ENCODE results near the gene NR4A1. TPM values are rescaled to one million over a fixed set of nuclear protein-coding genes. Genes with fewer than 3 reads are reported as not detected.

NR4A1 gene
- total RNA-seq, 1 donor from 2014 or later, result 60.3 TPM

DNA sequence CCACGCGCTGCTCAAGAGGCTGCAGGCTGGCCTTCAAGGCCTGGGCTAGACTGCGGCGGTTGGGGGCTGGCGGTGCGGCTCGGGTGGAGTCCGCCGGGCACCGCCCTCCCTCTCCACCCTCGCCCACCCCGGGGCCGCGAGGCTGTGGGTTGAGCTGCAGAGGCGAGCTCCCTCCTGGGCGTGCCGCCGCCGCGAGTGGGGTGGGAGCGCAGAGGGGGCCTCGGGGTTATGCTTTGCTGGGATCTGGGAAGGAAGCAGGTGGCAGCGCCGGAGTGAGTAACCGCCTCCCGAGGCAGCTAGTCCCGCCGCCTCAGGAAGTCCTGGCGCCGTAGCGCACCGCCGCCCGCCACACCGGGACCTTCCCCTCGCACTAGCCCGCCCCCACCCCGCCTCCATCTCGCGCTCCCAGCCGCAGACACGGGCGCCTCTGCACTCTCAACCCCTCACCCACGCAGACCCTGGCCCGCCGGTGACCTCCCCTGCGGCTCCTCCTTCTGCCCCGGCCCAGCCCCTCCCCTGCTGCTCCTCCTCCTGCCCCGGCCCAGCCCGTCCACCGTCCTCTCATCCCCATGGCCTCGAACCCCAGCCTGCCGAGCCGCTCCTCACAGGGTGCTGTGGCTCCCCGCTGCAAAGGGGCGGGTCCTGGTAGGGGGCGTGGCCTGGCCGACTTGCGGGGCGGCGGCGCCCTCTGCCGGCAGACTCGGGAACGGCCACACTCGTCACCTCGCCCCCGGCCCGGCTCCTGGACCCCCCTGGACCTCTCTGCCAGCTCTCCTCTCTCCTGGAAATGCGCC lies 27.9 kb upstream of the NR4A1 start:
- peak overlapping the region; percentile 99 for H3K27ac Mint-ChIP-seq
- no peaks in the 10 kb centered on the region for H3K9me3 Mint-ChIP-seq
- DNase-seq (ENCODE audit: low spot score), result peak; percentile 85
- H3K4me3 Mint-ChIP-seq, result peak overlapping the region; percentile 86
- intact Hi-C loops (cut with micrococcal nuclease), result loop anchor here (1.0 to 5.0 kb wide), 5 partner anchors 16 to 196 kb away; no protein-coding TSS in a partner anchor
- H3K36me3 Mint-ChIP-seq (ENCODE audit: low read depth), result no peaks in the 10 kb centered on the region
- H3K27me3 Mint-ChIP-seq (ENCODE audit: insufficient read depth), result peaks cover 14% of the 10 kb centered on the region
- peaks cover 45% of the 10 kb centered on the region for H3K4me1 Mint-ChIP-seq (ENCODE audit: low read depth)

DNA sequence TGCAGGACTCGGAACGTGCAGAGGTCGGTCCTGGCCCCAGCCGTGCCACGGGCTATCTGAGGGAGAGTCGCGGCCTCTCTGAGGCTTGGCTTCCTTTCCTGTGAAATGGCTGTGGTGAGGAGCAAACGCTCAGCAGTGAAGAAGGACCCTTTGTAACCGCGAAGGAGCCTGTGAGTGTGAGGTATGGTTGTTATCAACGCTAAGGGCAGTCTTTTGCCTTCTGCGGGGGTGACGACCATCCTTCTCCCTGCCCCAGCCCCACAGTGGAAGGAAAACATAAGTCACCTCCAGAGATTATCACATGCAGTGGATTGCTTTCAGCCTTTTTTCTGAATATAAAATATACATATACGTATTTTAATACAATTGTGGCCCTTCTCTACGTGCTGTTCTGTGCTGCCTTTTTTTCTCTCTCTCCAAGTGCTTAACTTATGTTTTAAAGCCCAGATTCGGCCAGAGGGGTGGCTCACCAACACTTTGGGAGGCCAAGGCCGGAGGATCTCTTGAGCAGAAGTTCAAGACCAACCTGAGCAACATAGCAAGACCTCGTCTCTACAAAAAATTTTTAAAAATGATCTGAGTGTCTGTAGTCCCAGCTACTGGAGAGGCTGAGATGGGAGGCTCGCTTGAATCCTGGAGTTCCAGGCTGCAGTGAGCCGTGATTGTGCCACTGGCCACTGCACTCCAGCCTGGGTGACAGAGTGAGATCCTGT lies 27.1 kb upstream of the NR4A1 start:
- Mint-ChIP-seq H3K4me1 (ENCODE audit: low read depth) (peaks cover 45% of the 10 kb centered on the region), H3K4me3 (peak overlapping the region; percentile 86)

DNA sequence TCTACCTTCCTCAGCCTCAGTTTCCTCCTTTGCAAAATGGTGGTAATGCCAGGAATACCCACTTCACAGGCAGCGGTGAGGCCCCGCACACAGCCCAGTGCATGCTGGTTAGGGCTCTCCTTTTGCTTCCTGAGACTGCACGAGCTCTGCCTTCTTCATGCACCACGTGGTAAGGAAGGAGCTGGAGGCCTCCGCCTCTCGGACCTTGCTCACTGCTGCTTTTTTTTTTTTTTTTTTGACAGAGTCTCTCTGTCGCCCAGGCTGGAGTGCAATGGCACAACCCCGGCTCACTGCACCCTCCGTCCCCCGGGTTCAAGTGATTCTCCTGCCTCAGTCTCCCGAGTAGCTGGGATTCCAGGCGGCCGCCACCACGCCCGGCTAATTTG lies 26.4 kb upstream of the NR4A1 start:
- DNase-seq (ENCODE audit: low spot score), result peak; percentile 67
- H3K9me3 Mint-ChIP-seq, result no peaks in the 10 kb centered on the region
- intact Hi-C loops (cut with micrococcal nuclease), result loop anchor here (1.0 to 5.0 kb wide), 9 partner anchors 8 to 600 kb away; partner anchors contain the start of genes ACVR1B, ATG101, NR4A1 and SLC4A8
- H3K4me3 Mint-ChIP-seq, result peak overlapping the region; percentile 86
- peak overlapping the region; percentile 99 for H3K27ac Mint-ChIP-seq
- peaks cover 14% of the 10 kb centered on the region for H3K27me3 Mint-ChIP-seq (ENCODE audit: insufficient read depth)
- H3K4me1 Mint-ChIP-seq (ENCODE audit: low read depth), result peaks cover 45% of the 10 kb centered on the region
- H3K36me3 Mint-ChIP-seq (ENCODE audit: low read depth), result no peaks in the 10 kb centered on the region

More for the DNA sequence above, 27.1 kb upstream of the NR4A1 start:
- Mint-ChIP-seq H3K27ac (peak overlapping the region; percentile 99), H3K27me3 (ENCODE audit: insufficient read depth) (peaks cover 14% of the 10 kb centered on the region), H3K9me3 (no peaks in the 10 kb centered on the region), H3K36me3 (ENCODE audit: low read depth) (no peaks in the 10 kb centered on the region)
- no peak for DNase-seq (ENCODE audit: low spot score)
- intact Hi-C loops (cut with micrococcal nuclease), result loop anchor here (1.0 to 5.0 kb wide), 6 partner anchors 17 to 599 kb away; partner anchors contain the start of gene SLC4A8

DNA sequence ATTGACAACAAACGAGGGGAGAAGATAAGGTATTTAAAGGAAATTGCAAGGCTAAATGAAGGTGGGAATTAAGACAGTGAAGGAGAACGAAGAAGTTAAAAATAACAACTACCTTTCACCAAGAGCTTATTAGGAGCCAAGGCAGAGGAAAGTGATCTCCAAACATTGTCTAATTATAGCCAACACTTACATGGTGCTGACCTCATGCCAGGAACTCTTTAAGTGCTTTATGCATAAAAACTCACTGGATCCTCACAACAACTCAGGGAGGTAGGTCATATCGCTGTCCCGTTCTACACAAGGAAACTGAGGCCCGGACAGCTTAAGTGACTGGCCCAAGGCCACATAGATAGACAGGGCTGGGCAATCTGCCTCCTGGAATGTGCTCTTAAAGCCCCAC lies 25.0 kb upstream of the NR4A1 start:
- peaks cover 11% of the 10 kb centered on the region for H3K27me3 Mint-ChIP-seq (ENCODE audit: insufficient read depth)
- peak overlapping the region; percentile 99 for H3K27ac Mint-ChIP-seq
- peak overlapping the region; percentile 86 for H3K4me3 Mint-ChIP-seq
- H3K9me3 Mint-ChIP-seq, result no peaks in the 10 kb centered on the region
- no peak for DNase-seq (ENCODE audit: low spot score)
- H3K36me3 Mint-ChIP-seq (ENCODE audit: low read depth), result no peaks in the 10 kb centered on the region
- H3K4me1 Mint-ChIP-seq (ENCODE audit: low read depth), result peaks cover 31% of the 10 kb centered on the region
- intact Hi-C loops (cut with micrococcal nuclease), result no loop called here

DNA sequence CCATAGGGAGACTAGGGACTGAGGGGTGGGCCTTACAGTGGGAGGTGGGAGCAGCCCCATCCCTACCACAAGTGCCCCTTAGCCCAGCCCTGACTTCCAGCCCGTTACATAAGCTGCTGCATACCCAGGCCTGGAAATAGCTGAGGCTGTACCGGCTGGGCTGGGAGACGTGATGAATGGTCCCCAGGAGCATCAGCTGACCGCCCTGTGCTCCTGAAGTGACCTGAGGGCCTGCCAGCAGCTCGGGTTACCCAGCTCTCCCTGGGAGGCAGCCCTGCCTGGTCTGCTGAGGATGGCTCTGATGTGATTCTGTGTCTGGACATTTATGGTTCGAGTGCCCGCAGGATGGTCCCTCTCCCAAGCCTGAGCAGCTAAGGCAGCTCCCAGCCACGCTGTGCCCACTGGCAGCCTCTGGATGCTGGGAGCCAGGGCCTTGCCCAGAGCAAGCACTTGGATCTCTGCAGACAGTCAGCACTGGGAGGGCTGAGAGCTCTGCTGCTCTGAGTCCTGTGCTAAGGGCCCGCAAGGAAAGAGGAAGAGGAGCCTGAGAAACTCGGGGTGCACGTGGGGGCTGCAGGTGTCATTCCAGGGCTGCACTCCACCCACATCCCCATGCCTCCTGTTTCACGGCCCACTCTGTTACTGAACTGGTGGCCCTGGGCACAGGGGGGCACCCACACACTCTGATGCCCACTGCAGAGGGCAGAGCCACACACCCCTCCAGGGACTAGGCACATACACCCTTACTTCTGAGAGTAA lies 24.0 kb upstream of the NR4A1 start:
- peaks cover 34% of the 10 kb centered on the region for H3K4me1 Mint-ChIP-seq (ENCODE audit: low read depth)

DNA sequence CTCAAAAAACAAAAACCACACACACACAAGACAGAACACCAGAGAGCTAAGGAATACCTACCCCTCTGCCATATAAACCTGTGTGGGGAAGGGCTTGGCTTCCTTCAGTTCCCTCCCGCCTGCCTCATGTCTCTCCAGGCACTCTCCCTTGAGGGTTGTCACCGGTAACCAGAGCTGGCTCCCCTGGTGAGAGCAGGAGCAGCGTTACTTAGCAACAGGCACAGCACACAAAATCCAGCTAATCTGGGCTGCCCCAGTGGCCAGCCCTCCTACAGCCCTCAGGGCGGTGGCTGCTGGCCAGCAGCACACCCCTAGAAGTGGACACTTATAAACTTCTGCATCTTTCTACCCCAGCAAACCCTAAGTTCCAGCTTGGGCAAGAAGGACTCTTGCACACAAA lies 21.6 kb upstream of the NR4A1 start:
- Mint-ChIP-seq H3K9me3 (no peaks in the 10 kb centered on the region), H3K36me3 (ENCODE audit: low read depth) (no peaks in the 10 kb centered on the region), H3K4me3 (no peak overlapping the region), H3K4me1 (ENCODE audit: low read depth) (peaks cover 43% of the 10 kb centered on the region), H3K27ac (no peak overlapping the region), H3K27me3 (ENCODE audit: insufficient read depth) (peaks cover 12% of the 10 kb centered on the region)
- DNase-seq (ENCODE audit: low spot score), result no peak
- intact Hi-C loops (cut with micrococcal nuclease), result loop anchor here (5.0 to 10.0 kb wide), 2 partner anchors 223 to 975 kb away; partner anchors contain the start of gene EIF4B

More for the DNA sequence above, 24.0 kb upstream of the NR4A1 start:
- H3K27ac Mint-ChIP-seq, result no peak overlapping the region
- H3K27me3 Mint-ChIP-seq (ENCODE audit: insufficient read depth), result peaks cover 9% of the 10 kb centered on the region
- H3K9me3 Mint-ChIP-seq, result no peaks in the 10 kb centered on the region
- intact Hi-C loops (cut with micrococcal nuclease), result no loop called here
- no peak overlapping the region for H3K4me3 Mint-ChIP-seq
- DNase-seq (ENCODE audit: low spot score), result no peak
- no peaks in the 10 kb centered on the region for H3K36me3 Mint-ChIP-seq (ENCODE audit: low read depth)

DNA sequence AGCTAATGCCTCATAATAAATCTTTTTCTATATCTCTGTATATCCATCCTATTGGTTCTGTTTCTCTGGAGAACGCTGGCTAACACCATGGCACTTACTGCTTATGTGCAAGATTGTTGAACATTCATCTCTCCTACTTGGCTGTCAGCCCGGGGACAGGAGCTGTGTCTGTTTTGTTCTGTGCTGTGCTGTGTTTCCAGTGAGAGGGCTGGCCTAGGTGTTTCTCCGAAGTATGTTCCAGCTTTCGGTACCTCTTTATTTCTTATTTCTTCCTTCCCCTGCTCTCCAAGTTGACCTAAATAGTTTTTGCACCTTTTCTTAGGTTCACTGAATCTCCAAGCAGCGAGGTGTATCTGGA lies 18.8 kb upstream of the NR4A1 start:
- DNase-seq (ENCODE audit: low spot score), result no peak
- H3K27me3 Mint-ChIP-seq (ENCODE audit: insufficient read depth), result peaks cover 15% of the 10 kb centered on the region

DNA sequence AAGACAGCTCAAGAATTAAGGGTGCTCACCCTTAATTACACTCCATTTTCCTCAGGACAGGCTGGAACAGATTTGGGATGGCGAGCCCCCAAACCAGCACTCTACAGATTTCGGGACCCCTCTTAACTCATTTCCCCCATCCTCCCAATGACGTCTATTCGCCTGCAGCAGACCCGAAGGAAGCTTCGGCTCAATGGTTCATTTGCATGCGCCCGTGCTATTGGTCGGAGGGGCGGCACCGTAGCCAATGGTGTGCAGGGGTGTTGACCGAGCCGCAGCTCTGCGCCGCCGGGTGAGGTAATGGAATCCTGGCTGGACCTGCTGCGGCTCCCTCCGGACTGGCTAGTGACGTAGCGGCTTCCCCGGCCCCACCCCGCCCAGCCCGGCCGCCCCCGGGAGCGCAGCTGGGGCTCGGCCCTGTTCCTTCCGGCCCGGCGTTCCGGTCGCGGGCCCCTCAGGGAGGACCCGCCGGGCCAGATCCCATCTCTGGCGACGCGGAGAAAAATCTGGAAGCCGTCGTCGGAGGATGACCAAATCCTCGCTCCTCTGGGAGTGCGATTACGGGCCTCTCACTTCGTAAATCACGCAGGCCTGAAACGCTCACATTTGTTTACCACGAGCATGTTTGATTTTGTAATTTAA lies 18.3 kb upstream of the NR4A1 start:
- peaks cover 15% of the 10 kb centered on the region for H3K27me3 Mint-ChIP-seq (ENCODE audit: insufficient read depth)
- no peaks in the 10 kb centered on the region for H3K9me3 Mint-ChIP-seq
- peak overlapping the region; percentile 72 for H3K4me3 Mint-ChIP-seq
- intact Hi-C loops (cut with micrococcal nuclease), result loop anchor here (1.0 to 10.0 kb wide), 5 partner anchors 8 to 972 kb away; partner anchors contain the start of genes ATG101, EIF4B and NR4A1
- H3K27ac Mint-ChIP-seq, result peak overlapping the region; percentile 74
- DNase-seq (ENCODE audit: low spot score), result peak; percentile 90
- peaks cover 44% of the 10 kb centered on the region for H3K4me1 Mint-ChIP-seq (ENCODE audit: low read depth)
- no peaks in the 10 kb centered on the region for H3K36me3 Mint-ChIP-seq (ENCODE audit: low read depth)

More for the DNA sequence above, 18.8 kb upstream of the NR4A1 start:
- Mint-ChIP-seq H3K4me1 (ENCODE audit: low read depth) (peaks cover 44% of the 10 kb centered on the region), H3K9me3 (no peaks in the 10 kb centered on the region), H3K4me3 (peak overlapping the region; percentile 66), H3K27ac (peak overlapping the region; percentile 9), H3K36me3 (ENCODE audit: low read depth) (no peaks in the 10 kb centered on the region)
- intact Hi-C loops (cut with micrococcal nuclease), result loop anchor here (2.0 to 10.0 kb wide), 3 partner anchors 36 to 972 kb away; partner anchors contain the start of genes ATG101 and EIF4B

DNA sequence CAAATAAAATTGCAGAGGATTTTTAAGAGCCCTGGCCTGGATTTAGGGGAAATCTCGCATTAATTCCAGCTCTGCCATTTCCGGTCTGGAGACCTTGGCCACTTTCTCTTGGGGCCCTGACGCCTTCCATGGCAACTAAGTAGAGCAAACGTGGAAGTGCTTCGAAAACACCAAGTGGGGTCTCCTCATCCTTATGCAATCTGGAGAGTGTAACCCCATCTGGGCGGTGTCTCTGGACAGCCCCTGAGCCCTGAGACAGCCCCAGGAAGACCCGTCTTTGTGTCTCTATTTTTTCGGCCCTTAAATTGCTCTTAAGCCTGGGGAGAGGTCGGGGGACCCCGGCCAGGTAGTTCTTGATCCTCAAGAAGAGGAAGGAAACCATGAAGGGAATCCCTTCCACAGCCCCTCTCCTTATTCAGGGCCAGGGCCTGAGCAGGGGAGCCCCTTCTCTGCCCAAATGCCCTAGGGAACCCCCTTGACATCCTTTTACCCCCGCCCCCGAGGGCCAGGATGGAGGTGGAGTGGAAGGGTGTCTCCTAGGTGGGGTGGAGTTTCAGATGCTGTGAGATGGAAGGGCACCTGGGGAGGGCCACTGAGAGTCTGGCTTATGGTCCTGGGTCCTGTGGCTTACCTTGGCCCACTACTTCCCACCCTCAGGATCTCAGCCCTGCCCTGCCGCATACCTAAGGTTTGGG lies 17.6 kb upstream of the NR4A1 start:
- Mint-ChIP-seq H3K4me3 (peak overlapping the region; percentile 72), H3K4me1 (ENCODE audit: low read depth) (peaks cover 50% of the 10 kb centered on the region), H3K9me3 (no peaks in the 10 kb centered on the region), H3K36me3 (ENCODE audit: low read depth) (no peaks in the 10 kb centered on the region), H3K27ac (peak overlapping the region; percentile 74), H3K27me3 (ENCODE audit: insufficient read depth) (peaks cover 19% of the 10 kb centered on the region)
- intact Hi-C loops (cut with micrococcal nuclease), result loop anchor here (1.0 to 10.0 kb wide), 5 partner anchors 8 to 971 kb away; partner anchors contain the start of genes ATG101, EIF4B and NR4A1
- DNase-seq (ENCODE audit: low spot score), result no peak

DNA sequence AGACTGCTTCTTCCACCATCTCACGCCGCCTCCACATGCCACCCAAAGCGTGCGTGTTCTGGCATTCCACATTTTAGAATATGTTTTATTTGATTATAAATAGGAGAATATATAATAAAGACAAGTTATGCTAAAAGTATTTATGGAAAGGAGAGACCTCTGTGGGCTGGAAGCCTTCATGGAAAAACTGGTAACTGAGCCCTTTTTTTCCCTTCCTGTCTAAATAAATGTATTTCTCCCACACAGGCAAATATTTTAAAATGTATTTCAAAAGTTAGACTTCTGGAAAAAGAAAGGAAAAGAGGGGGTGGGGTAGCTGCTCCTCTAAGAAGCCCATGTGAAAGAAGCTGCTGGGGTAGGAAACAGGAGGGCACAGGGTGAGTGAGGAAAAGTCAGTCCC lies 16.1 kb upstream of the NR4A1 start:
- Mint-ChIP-seq H3K4me3 (peak overlapping the region; percentile 66), H3K36me3 (ENCODE audit: low read depth) (no peaks in the 10 kb centered on the region), H3K9me3 (no peaks in the 10 kb centered on the region), H3K27ac (no peak overlapping the region), H3K27me3 (ENCODE audit: insufficient read depth) (peaks cover 18% of the 10 kb centered on the region), H3K4me1 (ENCODE audit: low read depth) (peaks cover 66% of the 10 kb centered on the region)
- intact Hi-C loops (cut with micrococcal nuclease), result loop anchor here (10.0 kb wide), 1 partner anchor 970 kb away; the partner anchor contains the start of gene EIF4B
- DNase-seq (ENCODE audit: low spot score), result no peak

DNA sequence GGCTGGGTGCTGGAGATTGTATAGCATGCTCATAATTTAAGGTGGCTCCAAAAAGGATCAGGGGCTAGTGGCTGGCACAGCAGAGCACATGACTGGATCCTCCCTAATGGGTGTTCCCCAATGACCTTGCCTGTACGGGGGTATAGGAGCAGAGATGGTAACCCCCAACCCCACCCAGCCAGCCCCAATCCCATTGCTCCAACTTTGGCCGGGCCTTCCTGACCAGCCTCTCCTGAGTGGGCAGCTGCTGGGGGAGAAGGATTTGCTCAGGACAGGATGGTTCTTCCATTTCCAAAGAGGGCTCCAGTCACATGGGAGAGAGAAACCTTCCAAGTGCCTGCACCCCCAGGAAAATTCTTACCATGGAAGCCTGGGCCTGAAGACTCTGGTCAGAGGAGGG lies 15.3 kb upstream of the NR4A1 start:
- peak overlapping the region; percentile 7 for H3K27ac Mint-ChIP-seq
- peaks cover 73% of the 10 kb centered on the region for H3K4me1 Mint-ChIP-seq (ENCODE audit: low read depth)
- peaks cover 17% of the 10 kb centered on the region for H3K27me3 Mint-ChIP-seq (ENCODE audit: insufficient read depth)
- DNase-seq (ENCODE audit: low spot score), result no peak
- no peaks in the 10 kb centered on the region for H3K36me3 Mint-ChIP-seq (ENCODE audit: low read depth)
- intact Hi-C loops (cut with micrococcal nuclease), result loop anchor here (10.0 kb wide), 1 partner anchor 969 kb away; the partner anchor contains the start of gene EIF4B
- peak overlapping the region; percentile 66 for H3K4me3 Mint-ChIP-seq
- H3K9me3 Mint-ChIP-seq, result no peaks in the 10 kb centered on the region

Data from activated T-helper 1 cell treated with anti-CD3 and anti-CD28 coated beads, Interleukin-12 subunit alpha, Interleukin-12 subunit beta, Interleukin-2, Interleukin-4 antibody, amounts not matched to agents 30 ng/mL and 10 ng/mL and 1 ng/mL, durations not matched to agents 14 hours and 24 hours and 36 hours (primary cell).